ENCODE data around the gene FBXW2. TPM values are rescaled to one million over a fixed set of nuclear protein-coding genes. Genes with fewer than 3 reads are reported as not detected.
A peak's percentile ranks its signal among the peaks of the same experiment; 100 is the strongest.

The FBXW2 gene, protein sequence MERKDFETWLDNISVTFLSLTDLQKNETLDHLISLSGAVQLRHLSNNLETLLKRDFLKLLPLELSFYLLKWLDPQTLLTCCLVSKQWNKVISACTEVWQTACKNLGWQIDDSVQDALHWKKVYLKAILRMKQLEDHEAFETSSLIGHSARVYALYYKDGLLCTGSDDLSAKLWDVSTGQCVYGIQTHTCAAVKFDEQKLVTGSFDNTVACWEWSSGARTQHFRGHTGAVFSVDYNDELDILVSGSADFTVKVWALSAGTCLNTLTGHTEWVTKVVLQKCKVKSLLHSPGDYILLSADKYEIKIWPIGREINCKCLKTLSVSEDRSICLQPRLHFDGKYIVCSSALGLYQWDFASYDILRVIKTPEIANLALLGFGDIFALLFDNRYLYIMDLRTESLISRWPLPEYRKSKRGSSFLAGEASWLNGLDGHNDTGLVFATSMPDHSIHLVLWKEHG
- total RNA-seq = 84.7 and 86.8 TPM in 2 replicates
- long read RNA-seq, full-length matches to known transcripts = 55 of 294 reads
- long read RNA-seq, partial matches to known transcripts = 49 of 294 reads
- long read RNA-seq, other reads (novel, unspliced or antisense) = 190 of 294 reads

- peak; percentile 96 for DNase-seq (ENCODE audit: extremely low spot score, unreplicated experiment)
- H3K4me1 Mint-ChIP-seq (ENCODE audit: unreplicated experiment) = peaks cover 31% of the 10 kb centered on the region
- no peak for TF ChIP-seq CTCF (IDR thresholded peaks at IDR 0.05)
- H3K27me3 Mint-ChIP-seq (ENCODE audit: unreplicated experiment) = no peaks in the 10 kb centered on the region
- peak within 1 kb of the TSS; percentile 93 for H3K27ac Mint-ChIP-seq (ENCODE audit: unreplicated experiment)
- peaks cover 9% of the 10 kb centered on the region for H3K36me3 Mint-ChIP-seq (ENCODE audit: unreplicated experiment)
- no peaks in the 10 kb centered on the region for H3K9me3 Mint-ChIP-seq (ENCODE audit: unreplicated experiment)
- H3K4me3 Mint-ChIP-seq (ENCODE audit: unreplicated experiment) = peak within 1 kb of the TSS; percentile 93
Observed at GRCh38 chr9:120792898-120793765, at the start of gene FBXW2. FBXW2 (minus strand) TSS chr9:120793416; CDS start chr9:120788258, 5,158 bp downstream.

DNA sequence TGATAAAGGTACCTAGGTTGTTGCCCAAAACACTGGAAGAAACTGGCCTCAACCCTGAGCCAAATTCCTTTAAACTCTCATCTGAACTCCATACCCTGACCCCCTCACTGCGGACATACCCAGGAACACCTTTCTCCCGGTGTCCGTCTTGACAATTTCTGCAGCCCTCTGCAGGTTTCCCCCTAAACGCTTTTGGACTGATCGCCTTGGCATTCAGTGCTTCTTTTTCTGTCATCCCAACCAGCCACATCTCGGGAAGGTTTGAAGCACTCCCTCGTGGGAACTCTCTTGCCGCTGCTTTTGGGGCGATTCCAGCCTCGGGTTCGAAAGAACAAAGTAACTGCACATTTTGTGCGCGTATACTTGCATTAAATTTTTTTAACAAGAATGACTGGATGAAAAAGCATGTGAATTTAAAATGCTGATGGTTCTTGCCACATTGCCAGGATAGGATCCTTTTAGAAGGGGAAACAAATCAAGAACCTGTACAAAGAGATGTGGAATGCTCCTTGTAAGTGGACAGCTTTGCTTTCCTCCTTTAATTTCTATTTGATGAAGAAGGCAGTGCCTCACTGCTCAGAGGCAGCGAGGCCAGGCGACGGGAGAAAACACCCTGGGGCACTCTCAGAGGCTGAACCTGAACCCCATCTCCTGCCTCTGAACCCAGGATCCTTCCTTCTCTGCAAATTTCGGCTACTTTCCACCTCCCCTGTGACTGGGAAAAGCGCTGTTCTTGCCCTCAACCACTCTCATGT is 48.9 kb upstream of the FBXW2 start:
- H3K9me3 Mint-ChIP-seq (ENCODE audit: unreplicated experiment) = no peaks in the 10 kb centered on the region
- H3K27ac Mint-ChIP-seq (ENCODE audit: unreplicated experiment) = peak overlapping the region; percentile 95
- peak; percentile 72 for DNase-seq (ENCODE audit: extremely low spot score, unreplicated experiment)
- H3K4me1 Mint-ChIP-seq (ENCODE audit: unreplicated experiment) = peaks cover 42% of the 10 kb centered on the region
- TF ChIP-seq CTCF (IDR thresholded peaks at IDR 0.05) = no peak
- peaks cover 15% of the 10 kb centered on the region for H3K36me3 Mint-ChIP-seq (ENCODE audit: unreplicated experiment)
- H3K27me3 Mint-ChIP-seq (ENCODE audit: unreplicated experiment) = no peaks in the 10 kb centered on the region
- H3K4me3 Mint-ChIP-seq (ENCODE audit: unreplicated experiment) = peak overlapping the region; percentile 87

- Mint-ChIP-seq H3K27ac (ENCODE audit: unreplicated experiment) (peak overlapping the region; percentile 71), H3K36me3 (ENCODE audit: unreplicated experiment) (peaks cover 18% of the 10 kb centered on the region), H3K27me3 (ENCODE audit: unreplicated experiment) (no peaks in the 10 kb centered on the region), H3K4me1 (ENCODE audit: unreplicated experiment) (peaks cover 39% of the 10 kb centered on the region), H3K4me3 (ENCODE audit: unreplicated experiment) (no peak overlapping the region), H3K9me3 (ENCODE audit: unreplicated experiment) (no peaks in the 10 kb centered on the region)
- TF ChIP-seq CTCF (IDR thresholded peaks at IDR 0.05) = no peak
- DNase-seq (ENCODE audit: extremely low spot score, unreplicated experiment) = peak; percentile 3
Observed at GRCh38 chr9:120839146-120839545, 45.9 kb upstream of the FBXW2 start.

GRCh38 chr9:120837921-120838320 is 44.7 kb upstream of the FBXW2 start:
- TF ChIP-seq CTCF (IDR thresholded peaks at IDR 0.05) = no peak
- no peak for DNase-seq (ENCODE audit: extremely low spot score, unreplicated experiment)
- Mint-ChIP-seq H3K27me3 (ENCODE audit: unreplicated experiment) (no peaks in the 10 kb centered on the region), H3K9me3 (ENCODE audit: unreplicated experiment) (no peaks in the 10 kb centered on the region), H3K27ac (ENCODE audit: unreplicated experiment) (no peak overlapping the region), H3K4me3 (ENCODE audit: unreplicated experiment) (no peak overlapping the region), H3K36me3 (ENCODE audit: unreplicated experiment) (peaks cover 20% of the 10 kb centered on the region), H3K4me1 (ENCODE audit: unreplicated experiment) (peaks cover 34% of the 10 kb centered on the region)
